ENCODE measurements around the gene COL27A1.

DNA sequence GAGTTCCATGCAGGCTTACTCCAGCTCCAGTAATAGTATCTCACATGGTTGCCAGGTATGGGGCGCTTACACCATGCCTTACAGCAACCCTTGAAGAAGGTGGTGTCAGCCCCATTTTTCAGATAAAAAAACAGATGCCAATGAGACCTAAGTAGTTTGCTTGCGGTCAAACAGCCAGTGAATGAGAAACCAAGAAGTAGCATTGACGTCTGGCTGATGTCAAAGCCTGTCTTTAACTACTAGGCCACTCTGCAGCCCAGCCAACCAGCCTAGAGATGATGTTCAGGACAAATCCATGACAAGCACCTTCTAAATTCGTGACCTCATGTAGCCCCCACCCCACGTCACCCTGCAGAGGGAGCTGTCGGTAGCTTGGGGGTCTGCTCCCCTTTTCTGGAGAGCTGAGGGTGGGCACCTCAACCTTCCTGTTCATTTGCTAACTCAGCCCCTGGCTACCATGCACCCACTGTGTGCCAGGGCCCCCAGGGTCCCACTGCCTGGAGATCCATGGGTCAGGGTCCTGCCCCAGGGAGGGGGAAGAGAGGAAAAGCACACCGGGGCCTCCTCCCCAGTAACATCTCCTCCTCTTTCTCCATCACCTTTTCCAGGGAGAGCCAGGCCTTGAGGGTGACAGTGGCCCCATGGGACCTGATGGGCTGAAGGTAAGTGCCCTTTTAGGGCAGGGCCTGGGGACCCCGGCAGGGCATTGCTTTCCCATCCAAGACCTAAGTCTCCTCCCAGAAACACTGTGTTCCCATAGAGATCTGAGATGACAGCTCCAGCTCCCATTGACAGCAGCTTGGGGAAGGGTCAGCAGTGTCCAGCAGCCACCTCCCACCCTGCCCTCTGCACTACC is 115.0 kb downstream of the COL27A1 start:
- TF ChIP-seq TAF1 (IDR thresholded peaks at IDR 0.05; ENCODE audit: low read depth, low read length) (no peak), POLR2AphosphoS5 (IDR thresholded peaks at IDR 0.05; ENCODE audit: low read depth, low read length) (no peak)
